SU-DHL-6 (cell line): ENCODE measurements around the gene ATP2A1.

Experiments used
- EZH2phosphoT487 ChIP-seq: fragments of 200-600 bp; sonication (generic), shearing (Covaris generic); conservative IDR thresholded peaks from 2 replicates; pipeline ENCODE4 v1.6.1; 2018; ENCODE audit warnings: mild to moderate bottlenecking, antibody characterized with exemption, low read length, moderate library complexity, mixed read lengths
- TF ChIP-seq, protein P1 (sequence below): fragments of 200-600 bp; sonication (generic); IDR thresholded peaks from one replicate; pipeline ENCODE4 v1.5.1; 2017; ENCODE audit warnings: antibody characterized with exemption, mild to moderate bottlenecking, low read length, moderate library complexity; ENCODE audit not compliant: insufficient read depth, poor library complexity, severe bottlenecking

DNA sequence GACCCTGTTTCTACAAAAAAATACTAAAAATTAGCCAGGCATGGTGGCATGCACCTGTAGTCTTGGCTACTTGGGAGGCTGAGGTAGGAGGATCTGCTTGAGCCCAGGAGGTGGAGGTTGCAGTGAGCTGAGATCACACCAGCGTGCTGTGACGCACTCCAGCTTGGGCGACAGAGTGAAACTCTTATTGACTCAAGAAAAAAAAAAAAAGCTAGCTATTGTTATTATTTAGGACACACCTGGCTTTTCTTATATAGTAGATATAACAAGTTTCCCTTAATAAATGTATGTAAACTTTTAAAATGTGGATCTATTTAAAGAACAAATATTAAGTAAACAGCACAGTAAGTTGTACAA lies 44.9 kb downstream of the ATP2A1 start:
- TF ChIP-seq, protein P1, sequence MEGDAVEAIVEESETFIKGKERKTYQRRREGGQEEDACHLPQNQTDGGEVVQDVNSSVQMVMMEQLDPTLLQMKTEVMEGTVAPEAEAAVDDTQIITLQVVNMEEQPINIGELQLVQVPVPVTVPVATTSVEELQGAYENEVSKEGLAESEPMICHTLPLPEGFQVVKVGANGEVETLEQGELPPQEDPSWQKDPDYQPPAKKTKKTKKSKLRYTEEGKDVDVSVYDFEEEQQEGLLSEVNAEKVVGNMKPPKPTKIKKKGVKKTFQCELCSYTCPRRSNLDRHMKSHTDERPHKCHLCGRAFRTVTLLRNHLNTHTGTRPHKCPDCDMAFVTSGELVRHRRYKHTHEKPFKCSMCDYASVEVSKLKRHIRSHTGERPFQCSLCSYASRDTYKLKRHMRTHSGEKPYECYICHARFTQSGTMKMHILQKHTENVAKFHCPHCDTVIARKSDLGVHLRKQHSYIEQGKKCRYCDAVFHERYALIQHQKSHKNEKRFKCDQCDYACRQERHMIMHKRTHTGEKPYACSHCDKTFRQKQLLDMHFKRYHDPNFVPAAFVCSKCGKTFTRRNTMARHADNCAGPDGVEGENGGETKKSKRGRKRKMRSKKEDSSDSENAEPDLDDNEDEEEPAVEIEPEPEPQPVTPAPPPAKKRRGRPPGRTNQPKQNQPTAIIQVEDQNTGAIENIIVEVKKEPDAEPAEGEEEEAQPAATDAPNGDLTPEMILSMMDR = no peak
- TF ChIP-seq EZH2phosphoT487 = no peak
